ENCODE measurements around the gene SERINC5.

Gene SERINC5

DNA sequence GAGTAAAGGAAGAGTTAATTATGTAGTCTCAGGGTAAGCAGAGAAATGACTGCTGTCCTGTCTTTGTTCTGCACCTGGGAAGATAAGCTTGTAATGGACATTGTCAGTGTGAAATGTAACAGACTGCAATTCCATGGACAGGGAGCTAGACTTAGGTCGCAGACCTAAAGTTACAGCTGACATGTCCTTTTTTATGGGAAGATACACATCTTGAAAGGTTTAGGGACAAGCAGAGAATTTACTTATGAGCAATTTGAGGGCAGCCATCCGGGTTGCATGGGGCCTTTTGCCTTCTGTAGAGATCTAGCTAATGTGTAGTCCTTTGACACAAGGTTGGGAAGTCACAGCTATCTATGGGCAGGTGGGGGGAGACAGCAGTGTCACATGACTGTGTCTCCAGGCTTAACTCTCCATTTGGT is 85.7 kb downstream of the SERINC5 start:
- DNase-seq (ENCODE audit: low read depth) = no peak
- H3K4me3 ChIP-seq (ENCODE audit: low read depth, low read length) = no peak overlapping the region
- TF ChIP-seq, protein P1, sequence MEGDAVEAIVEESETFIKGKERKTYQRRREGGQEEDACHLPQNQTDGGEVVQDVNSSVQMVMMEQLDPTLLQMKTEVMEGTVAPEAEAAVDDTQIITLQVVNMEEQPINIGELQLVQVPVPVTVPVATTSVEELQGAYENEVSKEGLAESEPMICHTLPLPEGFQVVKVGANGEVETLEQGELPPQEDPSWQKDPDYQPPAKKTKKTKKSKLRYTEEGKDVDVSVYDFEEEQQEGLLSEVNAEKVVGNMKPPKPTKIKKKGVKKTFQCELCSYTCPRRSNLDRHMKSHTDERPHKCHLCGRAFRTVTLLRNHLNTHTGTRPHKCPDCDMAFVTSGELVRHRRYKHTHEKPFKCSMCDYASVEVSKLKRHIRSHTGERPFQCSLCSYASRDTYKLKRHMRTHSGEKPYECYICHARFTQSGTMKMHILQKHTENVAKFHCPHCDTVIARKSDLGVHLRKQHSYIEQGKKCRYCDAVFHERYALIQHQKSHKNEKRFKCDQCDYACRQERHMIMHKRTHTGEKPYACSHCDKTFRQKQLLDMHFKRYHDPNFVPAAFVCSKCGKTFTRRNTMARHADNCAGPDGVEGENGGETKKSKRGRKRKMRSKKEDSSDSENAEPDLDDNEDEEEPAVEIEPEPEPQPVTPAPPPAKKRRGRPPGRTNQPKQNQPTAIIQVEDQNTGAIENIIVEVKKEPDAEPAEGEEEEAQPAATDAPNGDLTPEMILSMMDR (IDR thresholded peaks at IDR 0.05; ENCODE audit: low read depth, low read length, missing control alignments) = no peak
- in situ Hi-C loops (cut with HindIII; ENCODE audit: low sequenced_read_pairs) = no loop called here

DNA sequence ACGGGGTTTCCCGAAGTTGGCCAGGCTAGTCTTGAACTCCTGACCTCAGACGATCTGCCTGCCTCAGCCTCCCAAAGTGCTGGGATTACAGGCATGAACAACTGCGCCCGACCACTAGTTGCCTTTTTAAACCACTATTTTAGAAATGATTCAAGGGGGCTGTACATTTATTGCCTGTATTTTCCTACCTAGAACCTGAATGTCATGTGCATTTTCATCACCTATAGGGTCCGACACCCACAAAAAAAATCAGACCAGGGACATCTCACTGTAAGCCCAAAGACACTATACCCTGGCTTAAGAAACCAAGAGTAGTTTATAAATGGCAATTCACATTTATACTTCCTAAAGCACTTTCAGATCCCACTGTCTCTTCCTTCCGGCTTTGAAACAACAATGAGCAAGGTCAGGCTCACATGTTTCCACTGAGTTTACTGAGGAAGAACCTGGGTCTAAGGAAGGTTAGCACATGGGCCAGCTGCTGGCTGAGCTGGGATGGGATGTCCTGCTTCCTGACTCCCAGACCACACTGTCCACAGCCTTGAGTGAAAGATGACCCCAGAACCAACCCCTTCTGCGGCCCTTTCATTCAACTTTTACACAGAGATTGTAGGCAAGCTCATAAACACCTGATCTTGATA is 87.3 kb downstream of the SERINC5 start:
- in situ Hi-C loops (cut with HindIII; ENCODE audit: low sequenced_read_pairs) = no loop called here
- TF ChIP-seq, protein P1 (IDR thresholded peaks at IDR 0.05; ENCODE audit: low read depth, low read length, missing control alignments) = no peak
- no peak for DNase-seq (ENCODE audit: low read depth)
- H3K4me3 ChIP-seq (ENCODE audit: low read depth, low read length) = no peak overlapping the region

DNA sequence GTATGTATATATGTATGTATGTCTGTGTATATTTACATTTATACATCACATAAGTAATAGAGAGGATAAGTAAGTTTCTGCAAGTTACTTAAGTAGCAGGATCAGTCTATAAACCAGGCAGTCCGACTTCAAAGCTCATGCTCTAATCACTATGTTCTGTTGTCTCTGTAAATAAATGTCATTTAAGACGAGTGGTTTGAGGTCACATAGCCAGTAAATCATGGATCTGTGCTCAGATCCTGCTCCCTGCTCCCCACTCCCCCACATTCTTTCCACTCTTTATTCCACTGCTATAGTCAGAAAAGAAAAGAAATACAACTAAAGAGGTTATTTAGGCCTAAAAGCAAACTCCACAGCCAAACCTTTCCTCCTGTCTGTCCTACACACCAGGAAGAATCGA is 90.4 kb downstream of the SERINC5 start:
- in situ Hi-C loops (cut with HindIII; ENCODE audit: low sequenced_read_pairs) = no loop called here
- DNase-seq (ENCODE audit: low read depth) = no peak

DNA sequence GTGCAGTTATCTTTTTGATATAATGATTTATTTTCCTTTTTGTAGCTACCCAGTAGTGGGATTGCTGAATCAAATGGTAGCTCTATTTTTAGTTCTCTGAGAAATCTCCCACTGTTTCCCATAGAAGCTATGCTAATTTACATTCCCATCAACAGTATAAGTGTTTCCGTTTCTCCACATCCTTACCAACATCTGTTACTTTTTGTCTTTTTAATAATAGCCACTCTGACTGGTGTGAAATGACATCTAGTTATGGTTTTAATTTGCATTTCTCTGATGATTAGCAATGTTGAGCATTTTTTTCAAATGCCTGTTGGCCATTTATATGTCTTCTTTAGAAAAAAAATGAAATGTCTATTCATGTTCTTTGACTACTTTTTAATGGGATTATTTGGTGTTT is 94.7 kb downstream of the SERINC5 start:
- TF ChIP-seq, protein P1 (IDR thresholded peaks at IDR 0.05; ENCODE audit: low read depth, low read length, missing control alignments) = no peak
- in situ Hi-C loops (cut with HindIII; ENCODE audit: low sequenced_read_pairs) = no loop called here
- DNase-seq (ENCODE audit: low read depth) = no peak
- no peak overlapping the region for H3K4me3 ChIP-seq (ENCODE audit: low read depth, low read length)

More for the DNA sequence above, 90.4 kb downstream of the SERINC5 start:
- no peak overlapping the region for H3K4me3 ChIP-seq (ENCODE audit: low read depth, low read length)
- TF ChIP-seq, protein P1 (IDR thresholded peaks at IDR 0.05; ENCODE audit: low read depth, low read length, missing control alignments) = no peak

DNA sequence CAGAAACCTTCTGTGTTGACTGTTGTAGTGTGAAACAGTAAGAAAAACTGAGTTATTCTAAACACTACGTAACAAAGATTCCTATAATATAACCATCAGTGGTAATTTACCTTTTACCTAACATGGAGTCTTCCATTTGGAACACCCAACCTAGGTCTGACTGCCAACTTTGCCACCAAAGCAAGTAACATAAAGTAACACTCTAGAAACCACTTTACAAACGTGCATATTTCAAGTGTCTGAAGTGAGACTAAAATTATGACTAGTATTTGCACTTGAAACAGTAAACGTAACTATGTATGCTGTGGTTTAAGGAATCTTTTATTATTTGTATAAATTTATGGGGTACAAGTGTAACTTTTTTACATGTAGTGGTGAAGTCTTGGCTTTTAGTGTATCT is 95.6 kb downstream of the SERINC5 start:
- TF ChIP-seq, protein P1 (IDR thresholded peaks at IDR 0.05; ENCODE audit: low read depth, low read length, missing control alignments) = no peak
- DNase-seq (ENCODE audit: low read depth) = no peak
- in situ Hi-C loops (cut with HindIII; ENCODE audit: low sequenced_read_pairs) = no loop called here
- no peak overlapping the region for H3K4me3 ChIP-seq (ENCODE audit: low read depth, low read length)

DNA sequence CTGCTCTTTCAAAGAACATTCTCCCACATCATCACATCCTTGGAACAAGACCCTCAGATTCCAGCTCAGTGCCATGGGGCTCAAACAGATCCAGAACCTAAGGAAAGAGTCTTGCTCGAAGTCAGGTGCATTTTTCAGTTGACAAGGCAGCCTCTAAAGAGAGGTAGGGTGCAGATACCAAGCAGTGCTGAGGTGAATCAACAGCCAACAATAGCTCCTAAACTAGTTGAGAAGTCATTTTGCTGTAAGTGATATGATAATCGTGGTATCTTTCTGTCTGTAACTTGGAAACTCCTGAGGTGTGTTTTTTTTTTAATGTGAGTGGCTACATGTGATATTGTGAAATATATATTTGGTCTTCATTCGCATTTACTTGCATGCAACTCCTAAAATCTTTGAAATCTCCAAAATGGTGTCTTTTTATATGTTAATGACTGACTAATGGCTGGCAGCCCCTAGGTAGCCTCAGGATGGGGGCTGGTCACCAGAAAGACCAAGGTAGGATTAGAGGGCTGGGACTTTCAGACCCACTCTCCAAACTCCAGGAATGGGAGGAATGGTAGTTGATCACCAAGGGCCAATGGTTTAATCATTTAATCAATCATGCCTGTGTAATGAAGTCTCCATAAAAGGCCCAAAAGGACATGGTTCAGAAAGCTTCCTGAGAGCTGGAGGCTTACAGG is 96.6 kb downstream of the SERINC5 start:
- TF ChIP-seq, protein P1 (IDR thresholded peaks at IDR 0.05; ENCODE audit: low read depth, low read length, missing control alignments) = no peak
- H3K4me3 ChIP-seq (ENCODE audit: low read depth, low read length) = no peak overlapping the region
- DNase-seq (ENCODE audit: low read depth) = no peak
- in situ Hi-C loops (cut with HindIII; ENCODE audit: low sequenced_read_pairs) = no loop called here

Data from astrocyte of the cerebellum (primary cell).